HL-60 (cell line): ENCODE data around the gene PARP8.

Source experiments
- DNase-seq, 2 experiments: peaks; one replicate each; pipeline ENCODE4 v3.0.0-alpha.2; 2010 to 2020; ENCODE audit warnings: low read depth in 1 of 2, low spot score in 1 of 2
- H3K27ac ChIP-seq: fragments of 250-450 bp; sonication (Bioruptor Pico); replicated peaks from 2 replicates; pipeline ENCODE4 v1.5.1; 2020; ENCODE audit warnings: mild to moderate bottlenecking, moderate library complexity
- H3K27me3 ChIP-seq: fragments of 250-450 bp; sonication (Bioruptor Pico); 2 replicates; pipeline ENCODE4 v1.5.1; 2021; ENCODE audit warnings: mild to moderate bottlenecking, moderate library complexity; ENCODE audit not compliant: insufficient read depth, poor library complexity, severe bottlenecking
- H3K4me3 ChIP-seq: replicated peaks from 2 replicates; pipeline ENCODE4 v1.5.1; 2011; ENCODE audit warnings: mild to moderate bottlenecking, control low read depth, low read length; ENCODE audit not compliant: insufficient read depth
- CTCF ChIP-seq: IDR thresholded peaks from one replicate; pipeline ENCODE4 v1.5.1; 2011; ENCODE audit warnings: low read length, control low read depth, inconsistent platforms; ENCODE audit not compliant: insufficient read depth
- GABPA ChIP-seq: IDR thresholded peaks from 2 replicates; pipeline ENCODE4 v1.6.1; 2012; ENCODE audit warnings: low read depth
- POLR2AphosphoS5 ChIP-seq: IDR thresholded peaks from 2 replicates; pipeline ENCODE4 v1.6.1; 2012; ENCODE audit warnings: low read depth
- REST ChIP-seq: IDR thresholded peaks from 2 replicates; pipeline ENCODE4 v1.6.1; 2012; ENCODE audit warnings: low read depth; ENCODE audit not compliant: insufficient replicate concordance
- SPI1 ChIP-seq: IDR thresholded peaks from 2 replicates; pipeline ENCODE4 v1.6.1; 2012; ENCODE audit warnings: low read depth, mild to moderate bottlenecking, borderline replicate concordance

The PARP8 gene

GRCh38 chr5:50646591-50646990, 19.8 kb upstream of the PARP8 start:
- no peaks in the 10 kb centered on the region for H3K27me3 ChIP-seq
- H3K4me3 ChIP-seq, result no peak overlapping the region
- TF ChIP-seq SPI1 (no peak), GABPA (no peak), CTCF (no peak), POLR2AphosphoS5 (no peak), REST (no peak)
- peak overlapping the region; percentile 73 for H3K27ac ChIP-seq
- DNase-seq, result no peak

GRCh38 chr5:50647726-50648125, 18.7 kb upstream of the PARP8 start:
- H3K27ac ChIP-seq, result peak overlapping the region; percentile 73
- peak in 1 of 2 experiments; percentile 33 for DNase-seq
- H3K27me3 ChIP-seq, result no peaks in the 10 kb centered on the region
- H3K4me3 ChIP-seq, result no peak overlapping the region
- TF ChIP-seq SPI1, result peak; percentile 28; the same call in 1 of the 2 replicates
- TF ChIP-seq REST, result no peak

- DNase-seq, result peak; percentile 85 to 95
- H3K27ac ChIP-seq, result peak overlapping the region; percentile 50
- TF ChIP-seq CTCF (no peak), POLR2AphosphoS5 (peak; percentile 57)
- H3K4me3 ChIP-seq, result no peak overlapping the region
- no peaks in the 10 kb centered on the region for H3K27me3 ChIP-seq
These were observed 12.5 kb upstream of the PARP8 start for GRCh38 chr5:50653946-50654345.

GRCh38 chr5:50655067-50655809, 11.2 kb upstream of the PARP8 start:
- Histone ChIP-seq H3K4me3 (no peak overlapping the region), H3K27me3 (no peaks in the 10 kb centered on the region), H3K27ac (peak overlapping the region; percentile 50)
- DNase-seq, result no peak
- TF ChIP-seq POLR2AphosphoS5 (no peak), SPI1 (peak; percentile 37; the same call in 1 of the 2 replicates)

- DNase-seq, result no peak
- Histone ChIP-seq H3K27me3 (no peaks in the 10 kb centered on the region), H3K4me3 (no peak overlapping the region), H3K27ac (no peak overlapping the region)
- TF ChIP-seq SPI1 (no peak), POLR2AphosphoS5 (no peak), GABPA (no peak), CTCF (no peak), REST (no peak)
These were observed 10.6 kb upstream of the PARP8 start for GRCh38 chr5:50655810-50656205.
